Upper lobe of left lung (tissue), 6 donors: ENCODE data around the gene TPD52L1. TPM values are rescaled to one million over a fixed set of nuclear protein-coding genes. Genes with fewer than 3 reads are reported as not detected.

Experiments used
- ATAC-seq, 2 donors: fragments of 200-7000 bp; cut with Tn5 transposase; one replicate each; pipeline ENCODE4 v1.9.1; 2022; ENCODE audit warnings: mild to moderate bottlenecking in 2 of 2, moderate library complexity in 2 of 2; ENCODE audit not compliant: low FRiP score in 2 of 2
- DNase-seq, 2 donors: peaks; one replicate each; pipeline ENCODE4 v3.0.0-alpha.2; 2019 to 2020
- H3K27ac ChIP-seq, 4 donors: fragments of 200-600 bp; sonication (generic); one replicate each; pipeline ENCODE4 v1.5.1; 2016 to 2019
- H3K27me3 ChIP-seq, 4 donors: fragments of 200-600 bp; sonication (generic); one replicate each; pipeline ENCODE4 v1.5.1; 2017 to 2019
- H3K36me3 ChIP-seq, 4 donors: fragments of 200-600 bp; sonication (generic); one replicate each; pipeline ENCODE4 v1.5.1; 2016 to 2019
- H3K4me1 ChIP-seq, 4 donors: fragments of 200-600 bp; sonication (generic); one replicate each; pipeline ENCODE4 v1.5.1; 2018 to 2019
- H3K4me3 ChIP-seq, 4 donors: fragments of 200-600 bp; sonication (generic); one replicate each; pipeline ENCODE4 v1.5.1; 2017 to 2019; ENCODE audit warnings: mild to moderate bottlenecking in 2 of 4, moderate library complexity in 1 of 4
- H3K9me3 ChIP-seq, 4 donors: fragments of 200-600 bp; sonication (generic); one replicate each; pipeline ENCODE4 v1.5.1; 2018 to 2019
- EP300 ChIP-seq, 4 donors: sonication (generic); formaldehyde crosslinking; IDR thresholded peaks; one replicate each; pipeline ENCODE4 v1.5.1; 2017; ENCODE audit warnings: antibody characterized with exemption in 4 of 4, control low read depth in 2 of 4
- POLR2A ChIP-seq, 4 donors: fragments of 450-650 bp; IDR thresholded peaks; one replicate each; pipeline ENCODE4 v1.5.1; 2016 to 2017; ENCODE audit warnings: antibody characterized with exemption in 4 of 4, mild to moderate bottlenecking in 2 of 4
- POLR2AphosphoS5 ChIP-seq, 2 donors: sonication (generic); formaldehyde crosslinking; IDR thresholded peaks; one replicate each; pipeline ENCODE4 v1.5.1; 2017; ENCODE audit warnings: antibody characterized with exemption in 2 of 2
- WGBS, 2 donors: methylation state at CpG; one replicate each; pipeline ENCODE4 v1.1.5; 2017 to 2018; 5-methylcytosine and 5-hydroxymethylcytosine counted together
- total RNA-seq, 6 donors: library from RNA; depleted of rRNA in 4 of 6; stranded (reverse); fragments of >200 nt in 4 of 6; gene quantifications; one replicate each; pipeline versions ENCODE4 v1.1.0 to v1.2.1, GENCODE V29; 2016 to 2021
- TF ChIP-seq, protein P1 (sequence below), 6 experiments: fragments of 450-650 bp in 4 of 6; fragments of 200-600 bp in 2 of 6; sonication (generic) in 2 of 6; IDR thresholded peaks; one replicate each; pipeline ENCODE4 v1.5.1; 2016 to 2019; ENCODE audit warnings: antibody characterized with exemption in 6 of 6
- donor health status: DM: no; HTN: no; CAD: no; lungs with moderate emphysema.
- donor health status: DM: no; HTN: yes; CAD: no; lungs with severe emphysema.

The TPD52L1 gene
- total RNA-seq, 6 donors from 2014 or later: 15.5 to 63.4 (median 32.2) TPM

DNA sequence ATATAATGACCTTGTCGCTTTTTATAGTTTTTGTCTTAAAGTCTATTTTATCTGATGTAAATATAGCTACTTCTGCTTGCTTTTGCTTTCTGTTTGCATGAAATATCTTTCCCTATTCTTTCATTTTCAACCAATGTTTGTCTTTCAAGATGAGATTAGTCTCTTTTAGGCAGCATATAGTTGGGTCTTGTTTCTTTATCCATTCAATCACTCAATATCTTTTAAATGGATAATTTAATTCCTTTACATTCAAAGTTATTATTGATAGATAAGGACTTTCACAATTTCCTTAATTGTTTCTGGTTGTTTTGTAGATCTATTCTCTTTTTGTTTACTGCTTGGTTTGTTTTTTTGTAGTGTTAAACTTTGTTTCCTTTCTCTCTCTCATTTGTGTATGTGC is 43.5 kb upstream of the TPD52L1 start:
- peaks cover 0 to 23% (median 11%) of the 10 kb centered on the region in 4 donors for H3K9me3 ChIP-seq
- H3K27me3 ChIP-seq: no peaks in the 10 kb centered on the region
- TF ChIP-seq POLR2A (IDR thresholded peaks at IDR 0.05) (no peak), EP300 (IDR thresholded peaks at IDR 0.05) (no peak), POLR2AphosphoS5 (IDR thresholded peaks at IDR 0.05) (no peak)
- TF ChIP-seq, protein P1, sequence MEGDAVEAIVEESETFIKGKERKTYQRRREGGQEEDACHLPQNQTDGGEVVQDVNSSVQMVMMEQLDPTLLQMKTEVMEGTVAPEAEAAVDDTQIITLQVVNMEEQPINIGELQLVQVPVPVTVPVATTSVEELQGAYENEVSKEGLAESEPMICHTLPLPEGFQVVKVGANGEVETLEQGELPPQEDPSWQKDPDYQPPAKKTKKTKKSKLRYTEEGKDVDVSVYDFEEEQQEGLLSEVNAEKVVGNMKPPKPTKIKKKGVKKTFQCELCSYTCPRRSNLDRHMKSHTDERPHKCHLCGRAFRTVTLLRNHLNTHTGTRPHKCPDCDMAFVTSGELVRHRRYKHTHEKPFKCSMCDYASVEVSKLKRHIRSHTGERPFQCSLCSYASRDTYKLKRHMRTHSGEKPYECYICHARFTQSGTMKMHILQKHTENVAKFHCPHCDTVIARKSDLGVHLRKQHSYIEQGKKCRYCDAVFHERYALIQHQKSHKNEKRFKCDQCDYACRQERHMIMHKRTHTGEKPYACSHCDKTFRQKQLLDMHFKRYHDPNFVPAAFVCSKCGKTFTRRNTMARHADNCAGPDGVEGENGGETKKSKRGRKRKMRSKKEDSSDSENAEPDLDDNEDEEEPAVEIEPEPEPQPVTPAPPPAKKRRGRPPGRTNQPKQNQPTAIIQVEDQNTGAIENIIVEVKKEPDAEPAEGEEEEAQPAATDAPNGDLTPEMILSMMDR (IDR thresholded peaks at IDR 0.05): no peak
- no peak overlapping the region for H3K4me3 ChIP-seq
- H3K4me1 ChIP-seq: no peaks in the 10 kb centered on the region
- 89 to 95% methylated on average over 1 of the region's 1 CpG for whole genome bisulfite sequencing, 2 donors
- no peaks in the 10 kb centered on the region for H3K36me3 ChIP-seq
- DNase-seq (no peak), ATAC-seq (no peak)
- no peak overlapping the region for H3K27ac ChIP-seq

DNA sequence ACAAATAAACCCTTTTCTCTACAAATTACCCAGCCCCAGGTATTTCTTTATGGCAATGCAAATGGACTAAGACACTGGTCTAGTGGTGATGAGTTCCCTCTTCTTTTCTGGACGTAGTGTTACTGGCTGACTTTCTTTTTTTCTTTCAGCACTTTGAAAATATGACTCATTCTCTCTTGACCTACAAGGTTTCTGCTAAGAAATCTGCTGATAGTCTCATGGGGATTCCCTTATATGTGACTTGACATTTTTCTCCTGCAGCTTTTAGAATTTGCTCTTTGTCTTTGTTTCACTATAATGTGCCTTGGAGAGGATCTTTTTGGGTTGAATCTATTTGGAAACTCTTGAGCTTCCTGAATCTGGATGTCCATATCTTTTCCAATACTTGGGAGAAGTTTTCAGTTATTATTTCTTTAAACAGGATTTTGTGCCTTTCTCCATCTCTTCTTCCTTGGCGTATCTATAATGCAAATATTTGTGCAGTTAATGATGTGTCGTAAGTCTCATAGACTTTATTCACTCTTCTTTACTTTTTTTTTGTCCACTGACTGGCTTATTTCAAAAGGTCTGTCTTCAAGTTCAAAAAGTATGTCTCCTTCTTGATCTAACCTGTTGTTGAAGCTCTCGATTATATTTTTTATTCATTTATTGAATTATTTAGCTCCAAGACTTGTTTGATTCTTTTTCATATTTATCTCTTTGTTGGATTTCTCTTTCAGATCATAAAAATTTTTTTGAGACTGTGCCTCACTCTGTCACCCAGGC is 42.2 kb upstream of the TPD52L1 start:
- WGBS, 2 donors: 89 to 91% methylated on average over 4 of the region's 4 CpGs
- Histone ChIP-seq H3K9me3 (peaks cover 0 to 23% (median 11%) of the 10 kb centered on the region in 4 donors), H3K4me1 (no peaks in the 10 kb centered on the region), H3K27me3 (no peaks in the 10 kb centered on the region), H3K4me3 (no peak overlapping the region), H3K27ac (no peak overlapping the region), H3K36me3 (no peaks in the 10 kb centered on the region)
- ATAC-seq (no peak), DNase-seq (no peak)
- TF ChIP-seq POLR2A (IDR thresholded peaks at IDR 0.05) (no peak), EP300 (IDR thresholded peaks at IDR 0.05) (no peak), POLR2AphosphoS5 (IDR thresholded peaks at IDR 0.05) (no peak)
- TF ChIP-seq, protein P1 (IDR thresholded peaks at IDR 0.05): no peak

DNA sequence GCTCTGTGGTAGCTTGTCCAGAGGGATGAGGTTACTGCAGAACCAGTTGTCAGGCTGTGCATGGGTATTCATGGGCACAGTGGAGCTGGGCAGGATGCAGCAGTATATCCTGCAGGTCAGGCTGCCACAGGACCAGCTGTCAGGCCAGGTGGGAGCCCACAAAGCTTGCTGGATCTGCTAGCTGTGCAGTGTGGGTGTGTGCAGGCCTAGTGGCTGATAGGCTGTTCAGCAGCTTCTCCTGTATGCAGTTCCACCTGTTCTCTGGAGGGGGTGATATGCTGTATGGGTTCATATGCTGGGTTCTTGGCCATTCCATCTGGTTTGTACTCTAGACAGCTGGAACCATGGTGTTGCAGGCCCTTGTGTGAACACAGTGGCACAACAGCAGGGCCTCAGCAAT is 40.6 kb upstream of the TPD52L1 start:
- no peaks in the 10 kb centered on the region for H3K27me3 ChIP-seq

DNA sequence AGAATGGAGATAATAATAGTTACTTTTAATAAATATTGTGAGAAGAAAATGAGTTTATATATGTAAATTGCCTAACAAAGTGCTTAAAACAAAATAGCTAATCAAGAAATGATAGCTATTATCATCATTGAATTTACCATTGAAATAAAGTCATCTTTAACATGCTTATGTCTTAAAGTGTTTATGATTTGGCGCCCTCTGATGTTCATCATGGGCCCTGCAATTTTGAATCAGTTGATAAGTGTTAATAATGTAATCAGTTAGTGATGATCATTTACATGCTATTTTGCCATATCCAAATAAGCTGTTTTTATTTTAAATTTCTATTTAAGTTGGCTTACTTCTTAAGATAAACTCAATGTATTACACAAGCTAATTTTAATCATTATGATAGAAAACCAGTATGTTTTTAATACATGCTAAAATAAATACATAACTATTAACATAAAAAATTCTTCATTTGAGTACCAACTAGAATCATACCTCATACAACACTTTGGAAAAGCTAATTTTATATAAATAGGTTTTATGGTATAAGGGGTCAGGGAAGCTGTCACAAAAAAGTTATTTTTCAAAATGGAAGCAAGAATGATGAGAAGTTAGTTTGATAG is 39.2 kb upstream of the TPD52L1 start:
- Histone ChIP-seq H3K4me1 (no peaks in the 10 kb centered on the region), H3K4me3 (no peak overlapping the region), H3K9me3 (peaks cover 0 to 23% (median 11%) of the 10 kb centered on the region in 4 donors), H3K27ac (no peak overlapping the region), H3K27me3 (no peaks in the 10 kb centered on the region), H3K36me3 (no peaks in the 10 kb centered on the region)
- TF ChIP-seq POLR2AphosphoS5 (IDR thresholded peaks at IDR 0.05): no peak
- TF ChIP-seq, protein P1 (IDR thresholded peaks at IDR 0.05): peak; percentile 53 to 80 (median 69)
- DNase-seq (no peak), ATAC-seq (peak in 1 of 2 donors; percentile 61)
- 0% methylated on average over 1 of the region's 1 CpG for WGBS, 2 donors

More for the DNA sequence above, 40.6 kb upstream of the TPD52L1 start:
- Histone ChIP-seq H3K4me1 (no peaks in the 10 kb centered on the region), H3K9me3 (peaks cover 0 to 23% (median 11%) of the 10 kb centered on the region in 4 donors), H3K4me3 (no peak overlapping the region), H3K27ac (no peak overlapping the region), H3K36me3 (no peaks in the 10 kb centered on the region)
- TF ChIP-seq POLR2A (IDR thresholded peaks at IDR 0.05): no peak
- TF ChIP-seq, protein P1 (IDR thresholded peaks at IDR 0.05): no peak
- TF ChIP-seq EP300 (IDR thresholded peaks at IDR 0.05): no peak
- TF ChIP-seq POLR2AphosphoS5 (IDR thresholded peaks at IDR 0.05): no peak
- peak in 1 of 2 donors; percentile 3 for DNase-seq
- peak in 1 of 2 donors; percentile 14 for ATAC-seq
